ENCODE data around the gene TGM1.
"Not testable (repeated sequence)": the region's sequence is repeated elsewhere in the genome, so short reads cannot be mapped to it uniquely, and the experiment has no call there.

The TGM1 gene

DNA sequence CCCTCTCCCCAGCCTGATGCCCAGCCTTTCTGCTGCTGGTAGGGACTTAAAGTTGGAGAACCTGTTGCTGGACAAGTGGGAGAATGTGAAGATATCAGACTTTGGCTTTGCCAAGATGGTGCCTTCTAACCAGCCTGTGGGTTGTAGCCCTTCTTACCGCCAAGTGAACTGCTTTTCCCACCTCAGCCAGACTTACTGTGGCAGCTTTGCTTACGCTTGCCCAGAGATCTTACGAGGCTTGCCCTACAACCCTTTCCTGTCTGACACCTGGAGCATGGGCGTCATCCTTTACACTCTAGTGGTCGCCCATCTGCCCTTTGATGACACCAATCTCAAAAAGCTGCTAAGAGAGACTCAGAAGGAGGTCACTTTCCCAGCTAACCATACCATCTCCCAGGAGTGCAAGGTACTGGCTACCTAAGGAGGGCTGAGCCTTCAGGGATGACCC lies 55.8 kb downstream of the TGM1 start:
- DNase-seq (ENCODE audit: low spot score) = no peak

- no peak for DNase-seq (ENCODE audit: low spot score)
These were observed 56.5 kb downstream of the TGM1 start for GRCh38 chr14:24206260-24207103.

DNA sequence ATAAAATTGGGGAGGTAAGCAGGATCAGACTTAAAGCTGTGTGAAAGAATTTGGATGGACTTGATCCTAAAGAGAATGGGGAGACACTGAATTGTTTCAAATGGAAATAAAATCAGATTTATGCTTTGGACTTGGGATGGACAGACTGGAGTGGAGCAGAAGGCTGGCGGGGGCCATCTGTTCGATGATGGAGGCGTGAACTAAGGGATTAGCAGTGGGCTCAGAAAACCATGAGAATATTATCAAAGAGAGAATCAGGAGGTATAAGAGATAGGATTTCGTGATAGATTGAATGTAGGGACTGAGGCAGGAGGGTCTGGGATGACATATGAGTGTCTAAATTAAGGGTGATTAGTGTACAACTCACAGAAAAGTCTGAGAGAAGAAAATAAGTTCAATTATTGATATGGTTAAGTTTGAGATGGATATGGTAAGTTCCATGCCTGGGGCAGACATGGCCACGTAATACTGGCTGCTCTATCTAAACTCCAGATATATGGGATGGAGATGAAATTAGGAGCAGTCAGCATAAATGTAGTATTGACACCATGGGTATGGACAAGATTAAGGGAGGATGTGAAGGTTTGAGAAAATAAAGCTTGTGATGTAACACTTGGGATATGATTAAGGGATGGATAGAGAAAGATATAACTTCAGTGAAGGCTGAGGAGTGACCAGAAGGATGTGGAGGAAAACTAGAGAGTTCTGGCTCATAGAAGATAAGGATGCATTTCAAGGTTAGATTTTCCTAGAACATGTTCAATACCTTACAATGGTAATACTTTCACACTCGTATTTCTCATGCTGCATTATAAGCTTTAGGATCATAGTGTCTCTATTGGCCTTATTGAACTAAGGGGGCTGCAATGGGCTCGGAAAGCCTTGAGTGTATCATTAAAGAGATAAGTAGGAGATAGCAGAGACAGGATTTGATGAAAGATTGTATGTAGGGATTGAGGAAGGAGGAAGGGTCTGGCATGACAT lies 58.5 kb downstream of the TGM1 start:
- DNase-seq (ENCODE audit: low spot score) = no peak

DNA sequence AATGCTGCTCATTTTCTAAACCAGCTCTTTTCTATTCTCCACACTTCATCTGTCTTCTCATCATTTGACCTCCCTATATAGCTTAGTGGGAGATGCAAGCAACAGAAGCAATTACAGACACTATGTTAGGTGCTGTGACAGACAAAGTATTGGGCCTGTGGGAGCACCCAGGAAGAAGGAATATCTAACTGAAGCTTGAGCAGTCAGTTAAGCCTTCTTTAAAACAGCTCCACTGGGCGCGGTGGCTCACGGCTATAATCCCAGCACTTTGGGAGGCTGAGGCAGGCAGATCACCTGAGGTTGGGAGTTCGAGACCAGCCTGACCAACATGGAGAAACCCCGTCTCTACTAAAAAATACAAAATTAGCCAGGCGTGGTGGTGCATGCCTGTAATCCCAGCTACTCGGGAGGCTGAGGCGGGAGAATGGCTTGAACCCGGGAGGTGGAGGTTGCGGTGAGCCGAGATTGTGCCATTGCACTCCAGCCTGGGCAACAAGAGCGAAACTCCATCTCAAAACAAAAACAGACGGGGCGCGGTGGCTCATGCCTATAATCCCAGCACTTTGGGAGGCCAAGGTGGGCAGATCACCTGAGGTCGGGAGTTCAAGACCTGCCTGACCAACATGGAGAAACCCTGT lies 59.6 kb downstream of the TGM1 start:
- not testable (repeated sequence) for DNase-seq (ENCODE audit: low spot score)

GRCh38 chr14:24202538-24202937 lies 60.4 kb downstream of the TGM1 start:
- DNase-seq (ENCODE audit: low spot score) = not testable (repeated sequence)

Measured in putamen (tissue), 1 donor.